GM12801 (cell line): ENCODE results near the gene ZBTB2.

Source experiments
- TF ChIP-seq, protein P1 (sequence below): IDR thresholded peaks from one replicate; pipeline ENCODE4 v1.5.1; 2011; ENCODE audit warnings: control low read depth; ENCODE audit not compliant: insufficient read length; ENCODE audit errors: extremely low read depth

ZBTB2 gene

DNA sequence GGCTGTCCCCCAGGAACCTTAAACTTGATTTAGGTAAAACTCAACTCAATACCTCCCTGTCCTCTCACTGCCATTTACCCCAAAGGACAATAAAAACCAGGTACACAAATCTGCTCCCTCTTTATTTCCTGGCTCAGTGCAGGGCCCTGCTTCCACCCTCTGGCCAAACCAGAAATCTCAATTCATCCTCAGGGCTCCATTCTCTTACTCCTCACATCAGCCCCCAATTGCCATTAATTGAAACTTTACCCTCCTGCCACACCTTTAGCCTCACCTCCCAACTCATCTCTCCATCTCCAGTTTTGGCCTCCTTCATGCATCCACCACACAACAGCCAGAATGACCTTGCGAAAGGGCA is 10.5 kb downstream of the ZBTB2 start:
- TF ChIP-seq, protein P1, sequence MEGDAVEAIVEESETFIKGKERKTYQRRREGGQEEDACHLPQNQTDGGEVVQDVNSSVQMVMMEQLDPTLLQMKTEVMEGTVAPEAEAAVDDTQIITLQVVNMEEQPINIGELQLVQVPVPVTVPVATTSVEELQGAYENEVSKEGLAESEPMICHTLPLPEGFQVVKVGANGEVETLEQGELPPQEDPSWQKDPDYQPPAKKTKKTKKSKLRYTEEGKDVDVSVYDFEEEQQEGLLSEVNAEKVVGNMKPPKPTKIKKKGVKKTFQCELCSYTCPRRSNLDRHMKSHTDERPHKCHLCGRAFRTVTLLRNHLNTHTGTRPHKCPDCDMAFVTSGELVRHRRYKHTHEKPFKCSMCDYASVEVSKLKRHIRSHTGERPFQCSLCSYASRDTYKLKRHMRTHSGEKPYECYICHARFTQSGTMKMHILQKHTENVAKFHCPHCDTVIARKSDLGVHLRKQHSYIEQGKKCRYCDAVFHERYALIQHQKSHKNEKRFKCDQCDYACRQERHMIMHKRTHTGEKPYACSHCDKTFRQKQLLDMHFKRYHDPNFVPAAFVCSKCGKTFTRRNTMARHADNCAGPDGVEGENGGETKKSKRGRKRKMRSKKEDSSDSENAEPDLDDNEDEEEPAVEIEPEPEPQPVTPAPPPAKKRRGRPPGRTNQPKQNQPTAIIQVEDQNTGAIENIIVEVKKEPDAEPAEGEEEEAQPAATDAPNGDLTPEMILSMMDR: no peak

DNA sequence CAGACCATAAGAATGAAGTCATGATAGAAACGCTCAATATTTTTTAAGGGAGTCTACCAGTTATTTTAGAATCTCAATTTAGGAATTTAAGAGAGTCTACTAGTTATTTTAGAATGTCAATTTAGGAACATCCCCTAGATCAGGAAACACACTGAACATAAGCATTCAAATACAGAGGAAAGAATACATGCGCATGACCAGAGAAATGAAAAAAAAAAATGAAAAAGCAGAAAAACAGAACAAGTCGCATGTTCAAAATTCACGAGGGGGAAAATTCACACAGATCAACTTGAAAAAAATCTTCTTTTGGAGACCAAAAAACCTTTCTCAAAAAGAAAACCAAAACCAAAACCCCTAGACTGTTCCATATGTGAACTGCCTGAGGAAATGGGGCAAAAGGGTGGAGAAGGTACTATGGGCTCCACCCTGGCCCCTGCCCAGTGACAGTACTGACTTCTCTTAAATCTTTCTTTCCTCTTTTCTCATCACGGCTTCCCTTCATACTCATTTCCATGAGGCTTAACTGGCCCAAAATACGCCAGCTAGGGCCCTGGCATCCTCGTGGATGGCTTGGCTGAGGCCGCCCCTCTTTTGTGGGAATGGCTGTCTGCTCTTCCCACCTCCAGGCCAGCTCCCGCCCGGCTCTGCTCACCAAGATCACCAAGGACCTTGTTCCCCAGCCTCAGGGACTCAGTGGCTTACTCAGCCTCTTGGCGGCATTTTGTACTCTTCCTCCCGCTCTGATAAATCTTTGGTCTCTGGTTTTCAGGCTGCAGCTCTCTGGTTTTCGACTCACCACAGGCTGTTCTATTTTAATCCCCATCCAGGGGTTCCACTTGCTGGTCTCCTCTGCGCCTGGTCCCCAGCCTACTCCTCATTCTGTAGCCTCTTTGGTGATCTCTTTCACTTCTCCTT is 11.2 kb downstream of the ZBTB2 start:
- TF ChIP-seq, protein P1: no peak

DNA sequence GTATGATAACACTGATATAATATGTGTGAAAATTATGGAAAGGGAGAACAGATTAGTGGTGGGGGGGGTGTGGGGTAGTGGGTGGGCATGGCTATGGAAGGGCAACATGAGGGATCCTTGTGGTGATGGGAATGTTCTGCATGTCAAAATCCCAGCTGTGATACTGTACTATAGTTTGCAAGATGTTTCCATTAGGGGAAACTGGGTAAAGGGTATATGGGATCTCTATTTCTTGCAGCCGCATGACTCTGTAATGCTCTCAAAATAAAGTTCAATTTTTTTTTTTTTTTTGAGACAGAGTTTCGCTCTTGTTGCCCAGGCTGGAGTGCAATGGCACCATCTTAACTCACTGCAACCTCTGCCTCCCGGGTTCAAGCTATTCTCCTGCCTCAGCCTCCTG is 14.3 kb downstream of the ZBTB2 start:
- TF ChIP-seq, protein P1: no peak

DNA sequence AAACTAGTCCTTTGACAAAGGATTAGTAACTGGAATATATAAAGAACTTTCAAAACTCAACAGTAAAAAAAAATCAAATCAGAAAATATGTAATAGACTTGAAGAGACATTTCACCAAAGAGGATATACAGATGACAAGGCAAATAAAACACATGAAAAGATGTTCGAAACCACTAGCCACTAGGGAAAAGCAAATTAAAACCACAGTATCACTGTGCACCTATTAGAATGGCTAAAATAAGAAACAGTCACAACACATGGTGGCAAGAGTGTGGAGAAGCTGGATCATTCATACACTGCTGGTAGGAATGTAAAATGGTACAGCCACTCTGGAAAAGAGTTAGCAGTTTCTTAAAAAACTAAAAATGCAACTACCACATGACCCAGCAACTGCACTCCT is 14.9 kb downstream of the ZBTB2 start:
- TF ChIP-seq, protein P1: no peak

DNA sequence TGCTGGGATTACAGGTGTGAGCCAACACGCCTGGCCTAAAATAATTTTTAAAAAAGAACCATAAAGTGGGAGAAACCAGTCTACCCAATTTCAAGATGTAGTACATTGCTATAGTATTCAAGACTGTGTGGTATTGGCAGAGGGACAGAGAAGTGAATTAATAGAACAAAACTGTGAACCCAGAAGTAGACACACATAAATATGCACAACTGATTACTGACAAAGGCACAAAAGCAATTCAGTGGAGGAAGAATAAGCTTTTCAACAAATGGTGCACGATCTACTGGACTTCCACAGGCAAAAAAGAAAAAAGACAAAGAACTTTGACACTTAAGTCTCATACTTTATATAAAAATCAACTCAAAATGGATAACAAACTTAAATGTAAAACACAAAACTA is 15.5 kb downstream of the ZBTB2 start:
- TF ChIP-seq, protein P1: no peak

DNA sequence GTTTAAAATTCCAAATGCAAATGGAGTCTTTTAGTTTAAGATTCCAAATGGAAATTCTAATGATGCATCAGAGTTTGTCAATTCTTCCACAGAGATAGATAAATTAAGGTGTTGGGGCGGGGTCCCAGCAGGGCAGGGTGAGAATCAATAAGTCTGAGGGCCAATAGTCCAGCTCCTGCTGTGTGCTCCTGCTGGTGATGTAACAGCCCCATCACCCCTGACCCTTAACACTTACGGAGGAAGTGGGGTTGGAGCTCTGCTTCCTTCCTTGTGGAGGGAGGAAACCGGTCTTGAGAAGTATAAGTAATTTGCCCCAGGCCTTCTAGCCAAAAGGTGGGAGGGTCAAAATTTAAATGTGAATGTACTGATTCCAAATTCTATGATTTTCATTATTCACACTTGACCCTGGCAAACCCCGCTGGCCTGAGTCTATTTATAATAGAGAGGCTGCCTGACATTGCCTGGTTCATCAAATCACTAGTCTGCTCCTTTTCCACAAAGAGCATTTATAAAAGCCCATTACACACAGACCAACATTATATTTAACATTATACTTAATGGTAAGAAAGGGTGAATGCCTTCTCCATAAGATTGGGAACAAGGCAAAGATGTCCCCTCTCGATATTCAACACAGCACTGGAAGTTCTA is 17.2 kb downstream of the ZBTB2 start:
- TF ChIP-seq, protein P1: no peak

DNA sequence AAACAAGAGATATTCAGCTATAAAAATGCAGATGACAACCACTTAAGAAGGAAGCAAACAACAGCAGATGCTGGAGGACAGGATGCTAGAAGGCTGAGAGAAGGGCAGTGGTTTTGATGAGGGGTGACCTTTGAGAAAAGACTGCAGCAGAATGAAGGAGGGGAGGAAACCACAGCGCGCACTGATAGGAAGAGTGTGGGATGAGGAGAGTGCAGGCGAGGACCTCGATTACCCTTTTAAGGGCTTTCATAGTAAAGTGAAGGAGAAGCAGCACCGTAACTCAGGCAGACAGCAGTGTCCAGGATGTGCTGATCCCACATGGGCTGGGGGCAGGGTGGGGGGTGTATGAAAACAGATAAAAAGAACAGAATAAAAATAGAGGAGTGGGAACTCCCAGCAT is 19.2 kb downstream of the ZBTB2 start:
- TF ChIP-seq, protein P1: no peak
